OCI-LY1 (cell line): Measurements from ENCODE around the gene MED25.

Experiments used
- H2AFZ ChIP-seq: fragments of 200-600 bp; sonication (generic), shearing (Covaris generic); 2 replicates; pipeline ENCODE4 v1.6.0; 2014; ENCODE audit warnings: antibody characterized with exemption, mild to moderate bottlenecking, low read length
- H3F3A ChIP-seq: fragments of 200-600 bp; sonication (generic), shearing (Covaris generic); 2 replicates; pipeline ENCODE4 v1.6.0; 2014; ENCODE audit warnings: mild to moderate bottlenecking, antibody characterized with exemption, low read length, moderate library complexity; ENCODE audit not compliant: insufficient read depth
- H3K27ac ChIP-seq: fragments of 200-600 bp; sonication (generic); 2 replicates; pipeline ENCODE4 v1.5.1; 2014; ENCODE audit warnings: low read length, mixed run types, mild to moderate bottlenecking, low read depth; ENCODE audit not compliant: poor library complexity, severe bottlenecking
- H3K27me3 ChIP-seq: fragments of 200-600 bp; sonication (generic); 2 replicates; pipeline ENCODE4 v1.6.0; 2014; ENCODE audit warnings: antibody characterized with exemption, mild to moderate bottlenecking, low read length, moderate library complexity; ENCODE audit not compliant: insufficient read depth
- H3K36me3 ChIP-seq: fragments of 200-600 bp; sonication (generic); 2 replicates; pipeline ENCODE4 v1.6.1; 2014; ENCODE audit warnings: mild to moderate bottlenecking, antibody characterized with exemption, low read length, moderate library complexity, mixed read lengths; ENCODE audit not compliant: insufficient read depth
- H3K4me1 ChIP-seq: fragments of 200-600 bp; sonication (generic); 2 replicates; pipeline ENCODE4 v1.5.1; 2014; ENCODE audit warnings: mild to moderate bottlenecking, low read length, moderate library complexity; ENCODE audit not compliant: insufficient read depth, severe bottlenecking
- H3K4me2 ChIP-seq: fragments of 200-600 bp; sonication (generic), shearing (Covaris generic); 2 replicates; pipeline ENCODE4 v1.6.1; 2014; ENCODE audit warnings: low read length
- H3K4me3 ChIP-seq: fragments of 200-600 bp; sonication (generic); 2 replicates; pipeline ENCODE4 v1.5.1; 2014; ENCODE audit warnings: low read length, low read depth, mild to moderate bottlenecking, mixed read lengths; ENCODE audit not compliant: poor library complexity, severe bottlenecking
- H3K79me2 ChIP-seq: fragments of 200-600 bp; shearing (Covaris generic); 2 replicates; pipeline ENCODE4 v1.6.1; 2016; ENCODE audit warnings: mixed run types, low read length, mixed read lengths; ENCODE audit not compliant: insufficient read depth
- H3K9ac ChIP-seq: fragments of 200-600 bp; sonication (generic), shearing (Covaris generic); 2 replicates; pipeline ENCODE4 v1.6.1; 2014; ENCODE audit warnings: mild to moderate bottlenecking, low read length, mixed read lengths
- H3K9me2 ChIP-seq: fragments of 200-600 bp; sonication (generic), shearing (Covaris generic); 2 replicates; pipeline ENCODE4 v1.6.1; 2014; ENCODE audit warnings: low read depth, mild to moderate bottlenecking, low read length, mixed read lengths
- H3K9me3 ChIP-seq: fragments of 200-600 bp; shearing (Covaris generic); 2 replicates; pipeline ENCODE4 v1.6.1; 2014; ENCODE audit warnings: low read length, mixed read lengths
- H4K20me1 ChIP-seq: fragments of 200-600 bp; sonication (generic), shearing (Covaris generic); 2 replicates; pipeline ENCODE4 v1.6.0; 2016; ENCODE audit warnings: mild to moderate bottlenecking, low read length; ENCODE audit not compliant: insufficient read depth
- CTCF ChIP-seq: fragments of 200-600 bp; sonication (generic), shearing (Covaris generic); IDR thresholded peaks from 2 replicates; pipeline ENCODE4 v1.5.1; 2017; ENCODE audit warnings: mild to moderate bottlenecking, antibody characterized with exemption, low read length, moderate library complexity, mixed read lengths
- EZH2 ChIP-seq: fragments of 200-600 bp; sonication (generic), shearing (Covaris generic); IDR thresholded peaks from 2 replicates; pipeline ENCODE4 v1.8.0; 2017; ENCODE audit warnings: borderline replicate concordance, mixed run types, mild to moderate bottlenecking, antibody characterized with exemption, low read length, moderate library complexity, mixed read lengths

The MED25 gene

GRCh38 chr19:49851456-49852259 is 33.6 kb downstream of the MED25 start:
- Histone ChIP-seq H3K9me3 (0 out of 2 replicates have a peak, but pooled peaks cover 3% of the 10 kb centered on the region), H2AFZ (no peak overlapping the region), H3K79me2 (peaks cover 25% of the 10 kb centered on the region), H3K4me1 (peaks cover 41% of the 10 kb centered on the region), H3K36me3 (peaks cover 25% of the 10 kb centered on the region; the same call in 1 of the 2 replicates), H3K9ac (peak overlapping the region; percentile 76), H3K9me2 (no peaks in the 10 kb centered on the region), H3K4me2 (peak overlapping the region; percentile 98), H3K4me3 (peak overlapping the region; percentile 81), H4K20me1 (no peaks in the 10 kb centered on the region), H3K27me3 (no peaks in the 10 kb centered on the region), H3F3A (no peaks in the 10 kb centered on the region), H3K27ac (peak overlapping the region; percentile 62)
- TF ChIP-seq EZH2 (no peak), CTCF (no peak)

GRCh38 chr19:49852631-49853126 is 34.6 kb downstream of the MED25 start:
- Histone ChIP-seq H3K79me2 (peaks cover 25% of the 10 kb centered on the region), H3K27me3 (no peaks in the 10 kb centered on the region), H3K9me2 (no peaks in the 10 kb centered on the region), H2AFZ (no peak overlapping the region), H3K4me2 (peak overlapping the region; percentile 98), H3K9me3 (0 out of 2 replicates have a peak, but pooled peaks cover 3% of the 10 kb centered on the region), H3K4me1 (peaks cover 47% of the 10 kb centered on the region), H3K4me3 (peak overlapping the region; percentile 81), H3K36me3 (peaks cover 35% of the 10 kb centered on the region), H3F3A (no peaks in the 10 kb centered on the region), H4K20me1 (no peaks in the 10 kb centered on the region), H3K27ac (peak overlapping the region; percentile 62), H3K9ac (peak overlapping the region; percentile 76)
- no peak for TF ChIP-seq EZH2
- TF ChIP-seq CTCF = no peak

- Histone ChIP-seq H4K20me1 (no peaks in the 10 kb centered on the region), H3K4me2 (peak overlapping the region; percentile 98), H3K27ac (peak overlapping the region; percentile 62), H3K79me2 (peaks cover 25% of the 10 kb centered on the region), H3K36me3 (peaks cover 48% of the 10 kb centered on the region), H3K4me1 (peaks cover 40% of the 10 kb centered on the region), H3F3A (no peaks in the 10 kb centered on the region), H2AFZ (no peak overlapping the region), H3K4me3 (peak overlapping the region; percentile 81), H3K9ac (peak overlapping the region; percentile 76; the same call in 1 of the 2 replicates), H3K27me3 (no peaks in the 10 kb centered on the region), H3K9me3 (0 out of 2 replicates have a peak, but pooled peaks cover 3% of the 10 kb centered on the region), H3K9me2 (no peaks in the 10 kb centered on the region)
- TF ChIP-seq EZH2 (no peak), CTCF (no peak)
Measured at GRCh38 chr19:49853852-49854377, 35.8 kb downstream of the MED25 start.
